NCI-H82 (cell line): ENCODE measurements around the gene TMOD3.
"Not testable (repeated sequence)": the region's sequence is repeated elsewhere in the genome, so short reads cannot be mapped to it uniquely, and the experiment has no call there.

Source experiments
- DNase-seq: peaks from one replicate; lab custom pipeline; 2025; lab: John Stamatoyannopoulos, UW

The TMOD3 gene

DNA sequence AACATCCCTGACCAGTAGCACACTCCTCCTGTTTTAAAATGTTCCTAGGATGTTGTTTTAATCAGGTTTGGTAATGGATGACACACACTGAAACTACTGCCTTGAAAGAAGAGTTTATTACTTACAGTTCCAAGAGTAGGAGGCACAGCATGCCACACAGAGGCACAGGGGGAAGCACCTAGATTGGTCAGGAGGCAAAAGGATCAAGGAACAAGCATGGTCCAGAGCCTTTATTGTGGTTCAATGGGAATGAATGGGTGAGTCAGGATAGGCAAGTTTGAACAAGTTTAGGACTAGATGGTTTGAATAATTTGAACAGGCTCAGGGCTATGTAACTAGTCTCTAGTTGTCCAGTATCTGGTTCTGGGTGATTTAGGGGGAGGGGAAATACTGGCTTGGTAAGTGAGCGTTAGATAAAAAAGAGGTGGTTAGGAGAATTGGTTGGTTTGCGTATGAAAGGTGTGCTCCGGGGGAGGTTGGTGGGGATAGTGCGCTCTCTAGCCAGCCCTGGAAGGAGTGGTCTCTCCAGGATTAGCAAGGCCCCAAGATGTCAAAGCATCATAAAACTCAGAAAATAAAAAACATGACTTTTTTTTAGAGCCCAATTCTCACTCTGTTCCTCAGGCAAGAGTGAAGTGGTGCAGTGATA is 35.1 kb downstream of the TMOD3 start:
- no peak for DNase-seq

DNA sequence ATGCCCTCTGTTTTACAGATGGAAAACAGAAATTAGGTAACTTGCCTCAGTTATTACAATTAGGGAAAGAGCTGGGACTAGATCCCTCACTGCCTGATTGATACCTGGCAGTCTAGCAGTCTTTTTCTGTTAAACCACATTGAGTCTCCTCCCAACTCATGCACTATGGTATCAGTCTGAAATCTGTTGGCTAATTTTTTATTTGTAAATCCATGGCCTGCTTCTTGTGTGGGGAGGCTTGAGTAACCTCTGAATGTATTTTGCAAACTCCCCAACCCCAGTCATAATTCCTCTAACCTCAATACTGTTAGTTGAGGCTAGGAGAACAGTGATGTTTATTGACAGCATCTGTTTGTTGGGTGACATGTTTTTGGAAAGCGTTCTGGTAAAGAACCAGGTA is 35.9 kb downstream of the TMOD3 start:
- no peak for DNase-seq

DNA sequence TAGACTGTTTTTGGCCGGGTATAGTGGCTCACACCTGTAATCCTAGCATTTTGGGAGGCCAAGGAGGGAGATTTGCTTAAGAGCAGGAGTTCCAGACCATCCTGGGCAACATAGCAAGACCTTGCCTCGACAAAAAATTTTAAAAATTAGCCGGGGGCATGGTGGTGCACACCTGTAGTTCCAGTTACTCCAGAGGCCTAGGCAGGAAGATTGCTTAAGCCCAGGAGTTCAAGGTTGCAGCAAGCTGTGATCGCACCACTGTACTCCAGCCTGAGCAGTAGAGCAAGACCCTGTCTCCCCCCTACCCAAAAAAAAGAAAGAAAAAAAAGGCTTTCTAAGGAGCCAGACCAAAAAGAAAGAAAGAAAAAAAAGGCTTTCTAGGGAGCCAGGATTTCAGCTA is 36.7 kb downstream of the TMOD3 start:
- no peak for DNase-seq

DNA sequence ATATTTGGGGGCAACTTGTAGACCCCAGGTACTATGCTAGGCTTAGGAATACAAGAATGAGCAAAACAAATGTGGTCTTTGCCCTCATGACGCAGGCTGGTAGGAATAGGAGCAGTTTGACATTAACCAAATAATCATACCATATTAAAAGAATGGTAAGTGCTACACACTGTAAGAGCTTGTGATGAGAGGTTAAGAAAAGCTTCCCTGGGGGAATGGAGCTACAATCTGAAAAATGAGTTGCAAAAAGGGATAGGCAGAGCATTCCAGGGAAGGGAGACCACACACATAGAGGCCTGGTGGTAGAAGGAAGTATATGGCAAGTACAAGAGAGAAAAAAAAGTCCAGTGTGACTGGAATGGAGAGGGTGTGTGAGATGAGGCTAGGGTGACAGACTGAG is 37.3 kb downstream of the TMOD3 start:
- no peak for DNase-seq

DNA sequence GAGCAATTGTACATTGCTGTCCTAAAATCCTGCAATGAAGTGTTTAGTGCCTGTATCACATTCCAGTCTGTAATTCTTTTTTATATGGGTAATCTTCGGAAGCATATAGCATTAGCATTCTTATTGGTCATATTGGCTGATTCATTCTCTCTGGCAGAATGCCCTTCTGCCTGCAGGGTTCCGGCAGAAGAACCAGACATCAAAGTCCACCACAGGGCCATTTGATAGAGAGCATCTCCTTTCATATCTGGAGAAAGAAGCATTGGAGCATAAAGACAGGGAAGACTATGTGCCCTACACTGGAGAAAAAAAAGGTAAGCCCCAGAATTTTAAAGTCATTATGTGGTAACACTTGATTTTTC is 39.6 kb downstream of the TMOD3 start:
- no peak for DNase-seq

DNA sequence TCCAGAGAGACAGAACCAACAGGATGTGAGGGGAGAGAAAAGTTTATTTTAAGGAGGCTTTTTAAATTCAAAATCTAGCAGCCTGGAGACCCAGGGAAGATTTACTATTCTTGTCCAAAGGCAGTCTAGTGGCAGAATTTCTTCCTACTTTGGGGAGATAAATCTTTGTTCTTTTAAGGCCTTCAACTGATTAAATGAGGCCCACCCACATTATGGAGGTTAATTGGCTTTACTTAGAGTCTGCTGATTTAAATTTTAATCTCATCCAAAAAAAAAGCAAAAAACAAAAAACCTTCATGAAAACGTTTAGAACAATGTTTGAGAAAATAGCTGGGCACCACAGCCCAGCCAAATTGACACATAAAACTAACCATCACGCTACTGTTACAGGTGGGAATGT is 41.3 kb downstream of the TMOD3 start:
- no peak for DNase-seq

DNA sequence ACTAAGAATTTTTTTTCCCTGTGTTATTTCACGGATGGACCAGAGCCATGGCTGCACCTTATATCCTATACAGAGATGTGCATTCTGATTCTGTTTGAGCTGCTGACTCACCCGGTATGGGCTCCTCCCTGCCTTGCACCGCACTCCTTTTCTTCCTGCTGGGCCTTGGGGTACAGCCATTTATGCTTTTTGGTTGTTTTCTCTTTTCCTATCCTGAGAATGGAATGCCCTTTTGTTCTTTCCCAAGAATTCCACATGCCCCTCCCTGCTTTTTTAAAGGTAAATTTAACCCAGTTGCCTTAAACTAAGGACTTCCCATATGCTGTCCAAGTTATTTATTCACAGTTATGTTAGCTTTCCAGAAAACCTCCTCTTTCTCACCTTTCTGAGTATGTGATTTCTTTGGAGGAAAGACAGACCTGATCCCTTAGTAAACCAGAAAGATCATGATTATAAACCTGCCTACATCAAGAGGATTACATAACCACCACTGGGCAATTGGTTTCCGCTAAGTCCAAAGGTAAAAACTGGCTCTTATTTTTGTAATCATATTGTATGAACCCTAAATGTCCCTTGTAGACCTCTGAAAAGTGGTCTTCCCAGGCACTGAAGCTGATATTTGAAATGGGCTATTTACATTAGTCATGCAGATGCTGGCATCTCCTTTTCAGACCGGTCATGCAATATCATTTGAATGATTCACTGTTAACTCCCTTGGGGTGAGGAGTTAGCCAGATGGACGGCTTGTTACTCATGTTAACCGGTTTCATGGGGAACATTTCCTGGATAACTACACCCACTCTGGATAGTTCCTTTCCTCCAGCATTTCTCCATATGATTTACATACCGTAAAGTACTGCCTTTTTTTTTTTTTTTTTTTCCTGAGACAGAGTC is 45.5 kb downstream of the TMOD3 start:
- peak; percentile 19 for DNase-seq

DNA sequence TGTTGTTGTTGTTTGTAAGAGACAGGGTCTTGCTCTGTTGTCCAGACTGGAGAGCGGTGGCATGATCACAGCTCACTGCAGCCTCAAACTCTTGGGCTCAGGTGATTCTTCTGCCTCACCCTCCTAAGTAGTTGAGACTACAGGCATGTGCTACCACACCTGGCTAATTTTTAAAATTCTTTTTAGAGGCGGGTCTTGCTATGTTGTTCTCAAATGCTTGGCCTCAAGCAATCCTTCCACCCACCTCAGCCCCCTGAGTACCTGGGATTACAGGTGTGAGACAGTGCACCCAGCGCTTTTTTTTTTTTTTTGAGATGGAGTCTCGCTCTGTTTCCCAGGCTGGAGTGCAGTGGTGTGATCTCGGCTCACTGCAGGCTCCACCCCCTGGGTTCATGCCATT is 46.7 kb downstream of the TMOD3 start:
- no peak for DNase-seq

DNA sequence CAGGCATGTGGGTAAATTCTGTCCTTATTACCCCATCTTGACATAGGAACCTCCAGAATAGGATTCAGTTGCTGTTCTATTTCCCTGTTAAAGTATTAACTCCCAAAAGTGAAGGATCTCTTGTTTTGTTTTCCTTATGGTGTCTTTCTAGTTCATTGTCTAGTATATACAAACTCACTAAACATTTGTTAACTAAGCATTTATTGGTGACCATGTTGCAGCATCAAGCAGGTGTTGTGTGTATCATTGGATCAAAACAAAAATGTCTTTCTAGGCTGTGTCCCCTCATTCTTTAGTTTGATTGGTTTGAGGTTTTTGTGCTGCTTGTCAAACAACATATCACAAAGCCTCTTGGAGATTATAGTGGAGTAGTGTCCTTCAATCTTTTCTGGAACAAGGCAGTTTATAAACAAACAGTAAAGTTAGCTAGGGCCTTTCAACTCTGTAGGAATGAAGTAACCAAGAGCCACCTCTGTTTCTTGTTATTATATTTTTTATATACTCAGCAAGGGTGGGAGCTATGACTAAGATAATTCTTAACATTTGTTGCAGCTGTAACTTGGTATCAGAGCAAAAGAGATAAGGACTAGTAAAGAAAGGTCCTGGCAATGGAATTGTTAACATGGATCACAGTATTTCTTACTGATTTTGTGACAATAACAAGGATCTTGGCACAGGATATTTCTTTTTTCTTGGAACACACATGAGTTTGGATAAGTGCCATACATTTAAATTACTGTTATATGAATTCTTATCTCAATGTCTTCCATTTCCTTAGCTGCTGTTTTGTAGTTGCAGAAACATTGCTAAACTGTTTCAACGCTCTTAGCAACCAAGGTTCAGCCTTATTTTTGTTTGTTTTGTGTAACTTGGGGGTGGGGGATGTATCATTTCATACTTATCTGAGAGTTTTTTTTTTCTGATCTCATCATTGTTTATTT is 49.3 kb downstream of the TMOD3 start:
- no peak for DNase-seq

DNA sequence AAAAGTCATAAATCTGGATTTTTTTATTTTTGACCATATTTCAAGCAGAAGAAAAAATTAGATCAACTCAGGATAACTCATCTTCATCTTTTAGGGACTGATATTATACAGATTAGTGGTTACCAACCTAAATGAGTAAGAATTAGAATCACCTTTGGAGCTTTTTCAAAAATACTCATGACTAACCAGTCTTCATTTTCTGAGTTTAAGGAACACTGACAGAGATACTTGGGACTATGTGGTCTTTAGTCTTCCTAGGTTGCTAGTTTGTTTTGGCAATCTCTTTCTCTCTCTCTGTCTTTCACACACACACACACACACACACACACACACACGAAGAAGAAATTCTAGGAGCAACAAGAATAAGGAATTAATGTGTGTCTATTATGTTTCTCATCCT is 50.1 kb downstream of the TMOD3 start:
- no peak for DNase-seq

DNA sequence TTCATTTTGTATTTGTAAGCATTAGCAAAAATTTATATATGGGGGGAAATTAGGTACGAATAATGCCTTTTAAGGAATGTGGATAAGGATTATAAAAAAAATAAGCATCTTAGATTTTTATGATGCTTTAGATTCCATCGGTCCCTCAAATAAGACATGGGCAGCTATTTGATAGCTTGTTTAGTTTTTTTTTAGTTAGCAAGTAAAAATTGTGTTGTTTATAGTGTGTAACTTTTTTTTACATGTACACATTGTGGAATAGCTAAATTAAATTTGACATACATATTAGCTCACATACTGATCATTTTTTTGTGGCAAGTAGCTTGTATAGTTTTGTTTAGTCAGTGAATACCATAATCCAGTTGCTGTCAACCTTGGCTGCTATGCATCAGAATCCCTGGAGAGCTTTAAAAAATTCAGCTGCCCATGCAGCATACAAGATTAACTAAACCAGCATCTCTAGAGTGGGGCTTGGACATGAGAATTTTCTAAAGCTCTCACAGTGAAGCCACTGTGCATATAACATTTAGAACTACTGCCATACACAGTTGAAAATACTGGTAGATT is 53.9 kb downstream of the TMOD3 start:
- DNase-seq = peak; percentile 21

DNA sequence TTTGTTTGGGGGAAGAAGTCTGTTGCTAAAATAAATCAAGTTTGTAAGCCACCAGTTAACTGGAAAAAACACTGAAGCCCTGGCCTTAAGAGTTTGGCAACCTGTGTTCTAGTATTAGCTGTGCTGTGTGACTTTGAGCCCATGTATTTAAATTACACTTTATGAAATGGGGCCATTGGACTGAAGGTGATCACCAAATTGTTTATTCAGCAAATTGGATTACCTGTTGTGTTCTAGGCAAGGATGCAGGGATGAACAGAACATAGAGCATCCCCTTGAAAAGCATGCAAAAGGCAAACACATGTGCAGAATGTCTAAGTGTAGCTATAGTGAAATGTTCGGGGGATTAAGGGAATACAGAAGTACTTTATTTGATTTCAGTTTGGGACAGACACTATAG is 54.6 kb downstream of the TMOD3 start:
- no peak for DNase-seq

DNA sequence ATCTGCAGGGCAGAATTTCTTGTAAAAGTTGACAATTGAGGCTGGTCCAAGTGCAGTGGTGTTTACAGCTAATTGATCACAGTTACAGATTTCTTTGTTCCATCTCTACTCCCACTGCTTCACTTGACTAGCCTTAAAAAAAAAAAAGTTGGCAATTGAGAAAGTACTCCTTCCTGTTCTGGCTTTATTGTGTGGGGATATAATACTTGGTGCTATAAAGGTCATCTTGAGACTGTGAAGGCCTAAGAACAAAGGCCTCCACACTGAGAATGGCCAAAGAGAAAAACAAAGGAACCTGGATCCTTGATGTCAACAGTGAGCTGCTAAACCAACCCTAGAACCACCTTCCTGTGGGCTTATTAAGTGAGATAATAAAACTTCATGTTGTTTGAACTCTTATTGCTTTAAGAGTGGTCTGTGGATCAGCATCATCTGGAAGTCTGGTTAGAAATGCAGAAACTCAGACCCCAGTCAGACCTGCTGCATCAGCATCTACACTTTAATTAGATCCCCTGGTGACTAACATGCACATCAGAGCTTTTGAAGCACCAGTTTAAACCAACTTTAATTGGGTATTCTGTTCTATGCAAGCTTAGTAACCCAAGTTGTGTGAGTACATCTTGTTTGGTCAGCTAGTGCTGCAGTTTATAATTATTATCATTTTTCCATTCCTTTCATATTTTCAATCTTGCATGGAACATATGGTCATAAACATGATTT is 55.2 kb downstream of the TMOD3 start:
- no peak for DNase-seq

DNA sequence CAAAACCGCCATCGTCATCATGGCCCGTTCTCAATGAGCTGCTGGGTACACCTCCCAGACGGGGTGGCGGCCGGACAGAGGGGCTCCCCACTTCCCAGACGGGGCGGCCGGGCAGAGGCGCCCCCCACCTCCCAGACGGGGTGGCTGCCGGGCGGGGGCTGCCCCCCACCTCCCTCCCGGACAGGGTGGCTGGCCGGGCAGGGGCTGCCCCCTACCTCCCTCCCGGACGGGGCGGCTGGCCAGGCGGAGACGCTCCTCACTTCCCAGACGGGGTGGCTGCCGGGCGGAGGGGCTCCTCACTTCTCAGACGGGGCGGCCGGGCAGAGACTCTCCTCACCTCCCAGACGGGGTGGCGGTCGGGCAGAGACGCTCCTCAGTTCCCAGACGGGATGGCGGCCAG is 56.3 kb downstream of the TMOD3 start:
- not testable (repeated sequence) for DNase-seq

DNA sequence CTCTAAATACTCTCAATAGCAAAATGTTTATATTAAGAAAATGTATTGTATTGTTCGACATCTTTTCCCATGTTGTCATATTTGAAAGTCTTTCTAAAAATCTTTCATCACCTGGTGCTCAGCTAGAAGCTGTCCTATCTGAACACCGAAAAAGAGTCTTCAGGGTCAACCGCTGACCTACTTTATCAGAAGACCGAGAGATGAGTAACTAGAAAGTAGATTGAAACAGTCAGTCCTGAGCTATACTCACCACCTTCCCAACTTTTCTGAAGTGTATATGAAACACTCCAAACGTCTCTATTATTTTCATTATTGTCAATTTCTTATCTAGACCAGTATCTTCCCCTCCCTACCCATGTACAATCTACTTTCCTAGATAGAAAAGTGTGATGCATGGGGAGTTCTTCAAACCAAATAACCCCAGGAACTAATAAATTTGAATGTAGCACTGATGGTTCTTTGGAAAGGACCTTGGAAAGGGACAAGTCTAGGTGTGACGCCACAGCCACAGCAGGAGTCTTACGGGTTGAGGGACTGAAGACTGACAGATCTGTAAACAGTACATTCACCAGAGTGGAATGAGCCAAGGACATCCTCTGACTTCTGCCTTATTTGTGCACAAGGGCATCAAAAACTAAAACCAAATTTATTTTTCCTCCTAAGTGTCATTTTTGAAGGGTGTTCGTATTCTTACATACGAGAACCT is 58.6 kb downstream of the TMOD3 start:
- no peak for DNase-seq

DNA sequence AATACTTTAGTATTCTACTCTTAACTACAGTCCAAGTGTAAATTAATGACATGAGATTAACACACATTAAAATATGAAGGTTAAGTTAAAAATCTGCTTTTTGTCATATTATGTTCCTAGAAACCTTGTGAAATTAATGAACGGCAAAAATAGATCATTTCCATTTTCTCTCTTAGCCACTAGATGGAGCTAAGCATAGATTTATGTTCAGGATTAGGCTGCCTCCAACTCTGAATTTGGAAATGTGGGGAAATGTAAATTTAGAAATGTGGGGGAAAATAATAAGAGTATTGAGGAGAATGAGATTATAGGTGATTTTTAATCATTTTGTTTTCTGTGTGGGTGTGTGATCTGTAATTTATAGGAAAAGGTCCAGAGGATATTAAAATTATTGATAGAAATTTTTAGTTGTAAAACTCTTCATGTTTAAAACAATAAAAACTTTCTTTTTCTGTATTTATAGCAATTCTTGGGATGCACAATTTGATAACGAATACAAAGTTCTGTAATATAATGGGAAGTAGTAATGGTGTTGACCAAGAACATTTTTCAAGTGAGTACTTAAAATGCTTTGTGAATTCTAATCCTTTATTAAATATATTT is 59.2 kb downstream of the TMOD3 start:
- peak; percentile 44 for DNase-seq

DNA sequence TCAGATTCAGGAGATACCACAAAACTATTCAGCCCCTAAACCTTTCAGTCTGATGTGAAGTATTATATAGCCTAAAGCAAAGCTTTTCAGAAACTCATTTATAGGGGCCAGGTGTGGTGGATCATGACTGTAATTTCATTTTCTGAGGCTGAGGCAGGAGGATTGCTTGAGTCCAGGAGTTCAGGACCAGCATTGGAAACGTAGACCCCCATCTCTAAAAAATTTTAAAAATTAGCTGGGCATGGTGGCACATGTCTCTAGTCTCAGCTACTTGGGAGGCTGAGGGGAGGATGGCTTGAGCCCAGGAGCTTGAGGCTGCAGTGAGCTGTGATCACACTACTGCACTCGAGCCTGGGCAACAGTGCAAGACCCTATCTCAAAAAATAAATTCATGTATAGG is 60.0 kb downstream of the TMOD3 start:
- DNase-seq = no peak

DNA sequence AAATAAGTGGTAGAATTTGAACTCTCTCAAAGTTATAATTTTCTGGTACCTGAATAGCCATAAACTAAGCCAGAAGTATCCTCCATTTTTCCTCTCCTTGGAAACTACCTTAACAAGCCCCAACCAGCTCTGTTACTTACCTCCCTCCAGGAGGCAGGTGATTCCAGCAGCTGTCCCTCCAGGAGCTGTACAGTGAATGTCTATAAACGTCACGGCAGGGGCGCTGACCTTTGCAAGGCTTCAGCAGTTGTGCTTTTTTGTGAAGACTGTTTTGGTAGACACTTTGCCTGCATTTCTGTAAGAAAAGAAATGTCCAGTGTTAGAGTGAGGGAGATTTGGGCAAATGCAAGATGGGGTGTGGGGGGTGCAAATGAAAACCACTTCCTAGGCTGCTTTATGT is 75.0 kb downstream of the TMOD3 start:
- DNase-seq = no peak

DNA sequence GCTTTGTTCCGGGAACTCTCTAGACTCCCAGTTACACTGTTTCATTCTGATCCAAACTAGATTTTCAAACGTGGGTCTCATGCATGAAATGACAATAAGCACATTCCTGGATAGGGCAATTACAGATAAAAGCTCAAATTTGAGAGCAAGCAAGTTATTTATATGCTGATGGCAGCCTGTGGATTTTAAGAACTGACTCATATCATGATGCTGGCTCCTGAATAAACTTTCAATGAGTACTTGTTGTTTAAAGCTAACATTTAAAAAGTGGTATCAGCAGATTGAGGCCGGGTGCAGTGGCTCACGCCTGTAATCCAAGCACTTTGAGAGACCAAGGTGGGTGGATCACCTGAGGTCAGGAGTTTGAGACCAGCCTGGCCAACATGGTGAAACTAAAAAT is 75.5 kb downstream of the TMOD3 start:
- DNase-seq = no peak

DNA sequence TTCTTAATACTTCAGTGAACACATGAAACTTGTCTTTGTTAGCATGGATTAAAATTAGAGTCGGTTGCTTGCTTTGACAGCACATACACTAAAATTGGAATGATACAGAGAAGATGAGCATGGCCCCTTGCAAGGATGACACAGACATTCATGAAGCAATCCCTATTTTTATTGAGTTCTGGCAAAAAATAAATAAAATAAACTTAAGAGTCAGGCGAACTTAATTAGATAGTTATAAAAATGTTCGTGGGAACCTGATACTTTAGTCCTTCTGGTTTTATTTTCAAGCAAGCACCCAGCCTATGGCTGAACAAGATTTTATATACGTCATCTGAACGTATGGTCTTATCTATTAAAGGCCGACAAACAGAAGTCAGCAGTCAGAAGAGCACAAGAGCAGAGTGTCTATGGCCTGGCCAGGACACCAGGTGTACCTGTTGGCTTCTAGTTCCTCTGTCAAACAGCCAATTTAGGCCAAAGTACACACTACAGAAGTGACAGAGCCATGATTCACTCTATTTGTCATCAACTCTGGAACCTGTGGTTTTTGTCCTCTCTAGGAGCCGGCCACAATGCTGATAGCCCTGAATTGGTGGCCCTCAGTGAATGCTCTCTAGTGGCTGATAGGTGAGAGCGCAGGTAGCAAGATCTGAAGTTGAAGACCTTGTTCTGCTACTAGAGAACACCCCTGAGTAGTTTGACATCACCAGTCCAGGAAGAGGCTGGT is 77.8 kb downstream of the TMOD3 start:
- DNase-seq = no peak
